H1 (cell line): ENCODE results near the gene MED13. TPM values are rescaled to one million over a fixed set of nuclear protein-coding genes. Genes with fewer than 3 reads are reported as not detected.

Experiments
- CTCF ChIA-PET: fragments of 300-600 bp; sonication (Branson Sonifier 250); formaldehyde crosslinking; loops from one replicate; lab custom pipeline; 2021; ENCODE audit not compliant: partially characterized antibody; lab: Charles Lee
- POLR2A ChIA-PET: fragments of 300-600 bp; sonication (Branson Sonifier 250); formaldehyde crosslinking; loops from one replicate; lab custom pipeline; 2021; ENCODE audit warnings: inconsistent platforms; ENCODE audit not compliant: partially characterized antibody; lab: Charles Lee
- DNase-seq, 2 experiments: peaks; one replicate each; pipeline versions ENCODE4 v3.0.0 to v3.0.0-alpha.2; 2010 to 2022; ENCODE audit warnings: low spot score in 2 of 2, low read depth in 1 of 2, mixed read lengths in 1 of 2
- FAIRE-seq: peaks from 2 replicates; lab custom pipeline; 2011; peaks lifted over from hg19 to GRCh38; lab: Jason Lieb, UNC
- H2AFZ ChIP-seq: 2 replicates; pipeline ENCODE4 v1.8.1; 2012; ENCODE audit warnings: low read length, inconsistent platforms
- H2AK5ac ChIP-seq: 2 replicates; pipeline ENCODE4 v1.6.1; 2013; ENCODE audit warnings: low read depth, low read length
- H2BK120ac ChIP-seq: replicated peaks from 2 replicates; pipeline ENCODE3; 2013; ENCODE audit warnings: low read depth, low read length, inconsistent platforms
- H2BK12ac ChIP-seq: 2 replicates; pipeline ENCODE4 v1.6.1; 2013; ENCODE audit warnings: low read depth, low read length
- H2BK15ac ChIP-seq: 2 replicates; pipeline ENCODE4 v1.6.1; 2013; ENCODE audit warnings: low read length
- H2BK20ac ChIP-seq: 2 replicates; pipeline ENCODE4 v1.6.1; 2013; ENCODE audit warnings: low read length
- H2BK5ac ChIP-seq: 2 replicates; pipeline ENCODE4 v1.6.1; 2013; ENCODE audit warnings: low read depth, low read length
- H3K14ac ChIP-seq: 2 replicates; pipeline ENCODE4 v1.6.1; 2013; ENCODE audit warnings: inconsistent platforms; ENCODE audit not compliant: insufficient read length
- H3K18ac ChIP-seq: 2 replicates; pipeline ENCODE4 v1.6.1; 2013; ENCODE audit warnings: low read length; ENCODE audit errors: extremely low read depth
- H3K23ac ChIP-seq: 2 replicates; pipeline ENCODE4 v1.6.1; 2013; ENCODE audit warnings: inconsistent platforms; ENCODE audit not compliant: insufficient read length
- H3K23me2 ChIP-seq: 2 replicates; pipeline ENCODE4 v1.6.1; 2013; ENCODE audit warnings: low read depth, low read length
- H3K27ac ChIP-seq: 2 replicates; pipeline ENCODE4 v1.6.1; 2011; ENCODE audit warnings: low read depth, low read length, inconsistent platforms
- H3K27me3 ChIP-seq, 4 experiments: replicated peaks in 1 of 4; 1 replicate in 1 of 4; 2 replicates in 3 of 4; pipeline versions ENCODE4 v1.6.1 to v1.8.1; 2011 to 2013; ENCODE audit warnings: low read length in 3 of 4, mild to moderate bottlenecking in 3 of 4, inconsistent platforms in 2 of 4, mixed read lengths in 2 of 4, moderate library complexity in 1 of 4; ENCODE audit not compliant: control insufficient read depth in 3 of 4, insufficient read depth in 3 of 4; ENCODE audit errors: extremely low read depth in 1 of 4
- H3K36me3 ChIP-seq, 4 experiments: 2 replicates each; pipeline versions ENCODE4 v1.6.1 to v1.8.1; 2011 to 2013; ENCODE audit warnings: mild to moderate bottlenecking in 4 of 4, low read length in 3 of 4, moderate library complexity in 2 of 4, control low read depth in 1 of 4, inconsistent platforms in 1 of 4; ENCODE audit not compliant: insufficient read depth in 4 of 4, control insufficient read depth in 2 of 4
- H3K4ac ChIP-seq: replicated peaks from 2 replicates; pipeline ENCODE3; 2013; ENCODE audit warnings: low read length, low read depth, mixed read lengths, inconsistent platforms; ENCODE audit not compliant: insufficient read length
- H3K4me1 ChIP-seq, 4 experiments: replicated peaks in 1 of 4; 1 replicate in 1 of 4; 2 replicates in 3 of 4; pipeline versions ENCODE4 v1.6.1 to v1.8.1; 2011 to 2013; ENCODE audit warnings: low read length in 3 of 4, inconsistent platforms in 2 of 4, mixed read lengths in 1 of 4; ENCODE audit not compliant: insufficient read depth in 4 of 4, control insufficient read depth in 3 of 4
- H3K4me2 ChIP-seq, 2 experiments: 2 replicates each; pipeline versions ENCODE4 v1.6.1 to v1.8.1; 2011 to 2013; ENCODE audit warnings: low read depth in 2 of 2, low read length in 2 of 2, control low read depth in 1 of 2, inconsistent platforms in 1 of 2, mild to moderate bottlenecking in 1 of 2; ENCODE audit not compliant: insufficient read depth in 1 of 2
- H3K4me3 ChIP-seq, 4 experiments: fragments of 200-600, 300-600 bp in 1 of 4; sonication (generic), shearing (Covaris generic), sonication (Bioruptor Twin) in 1 of 4; 2 replicates each; pipeline versions ENCODE4 v1.5.1 to v1.8.1; 2011 to 2016; ENCODE audit warnings: low read length in 4 of 4, low read depth in 3 of 4, control low read depth in 2 of 4, inconsistent platforms in 2 of 4, mild to moderate bottlenecking in 2 of 4, mixed read lengths in 1 of 4, moderate library complexity in 1 of 4; ENCODE audit not compliant: insufficient read depth in 2 of 4; ENCODE audit errors: extremely low read depth in 1 of 4
- H3K56ac ChIP-seq: replicated peaks from 2 replicates; pipeline ENCODE3; 2013; ENCODE audit warnings: low read depth, mild to moderate bottlenecking, mixed read lengths, low read length, inconsistent platforms; ENCODE audit not compliant: insufficient read length
- H3K79me1 ChIP-seq: 2 replicates; pipeline ENCODE4 v1.6.1; 2013; ENCODE audit warnings: low read depth, low read length, control low read depth
- H3K79me2 ChIP-seq, 2 experiments: 2 replicates each; pipeline versions ENCODE4 v1.6.1 to v1.8.1; 2012 to 2013; ENCODE audit warnings: low read length in 2 of 2, mild to moderate bottlenecking in 2 of 2, inconsistent platforms in 1 of 2; ENCODE audit not compliant: insufficient read depth in 2 of 2, control insufficient read depth in 1 of 2
- H3K9ac ChIP-seq, 4 experiments: replicated peaks in 1 of 4; 1 replicate in 1 of 4; 2 replicates in 3 of 4; pipeline versions ENCODE4 v1.6.1 to v1.8.1; 2011 to 2013; ENCODE audit warnings: low read depth in 3 of 4, low read length in 3 of 4, control low read depth in 2 of 4, mild to moderate bottlenecking in 2 of 4, moderate library complexity in 2 of 4, inconsistent platforms in 1 of 4; ENCODE audit errors: extremely low read depth in 1 of 4
- H3K9me3 ChIP-seq, 2 experiments: 2 replicates each; pipeline versions ENCODE4 v1.6.1 to v1.8.1; 2012 to 2013; ENCODE audit warnings: mild to moderate bottlenecking in 2 of 2, moderate library complexity in 2 of 2, control low read depth in 1 of 2, inconsistent platforms in 1 of 2, low read depth in 1 of 2, low read length in 1 of 2, mixed read lengths in 1 of 2; ENCODE audit not compliant: insufficient read depth in 2 of 2
- H4K20me1 ChIP-seq, 2 experiments: replicated peaks in 1 of 2; 2 replicates each; pipeline versions ENCODE3 to v1.8.1; 2011 to 2013; ENCODE audit warnings: inconsistent platforms in 2 of 2, low read length in 2 of 2, mild to moderate bottlenecking in 1 of 2; ENCODE audit not compliant: insufficient read depth in 2 of 2, control insufficient read depth in 1 of 2
- H4K5ac ChIP-seq: 2 replicates; pipeline ENCODE4 v1.6.1; 2013; ENCODE audit warnings: low read length, low read depth, mixed read lengths, inconsistent platforms; ENCODE audit not compliant: insufficient read length
- H4K8ac ChIP-seq: 2 replicates; pipeline ENCODE4 v1.8.0; 2013; ENCODE audit warnings: mild to moderate bottlenecking, moderate library complexity, low read length, inconsistent platforms; ENCODE audit not compliant: insufficient read depth; ENCODE audit errors: extremely low read depth
- H4K91ac ChIP-seq: replicated peaks from 2 replicates; pipeline ENCODE3; 2013; ENCODE audit warnings: low read length, mixed read lengths, inconsistent platforms; ENCODE audit not compliant: insufficient read length
- CTCF ChIP-seq, 3 experiments: IDR thresholded peaks; 1 replicate in 2 of 3; 2 replicates in 1 of 3; pipeline versions ENCODE4 v1.5.1 to v1.6.1; 2011; ENCODE audit warnings: low read length in 3 of 3, mild to moderate bottlenecking in 3 of 3, inconsistent platforms in 2 of 3, low read depth in 1 of 3, moderate library complexity in 1 of 3; ENCODE audit not compliant: insufficient read depth in 1 of 3; ENCODE audit errors: control extremely low read depth in 1 of 3
- NRF1 ChIP-seq: IDR thresholded peaks from 2 replicates; pipeline ENCODE4 v1.6.1; 2011; ENCODE audit warnings: mild to moderate bottlenecking, low read depth, low read length, improper control_type of control experiment
- WGBS, 2 experiments: shearing (Covaris generic) in 1 of 2; methylation state at CpG; one replicate each; pipeline versions ENCODE4 v1.1.6 to v1.1.7; 2013 to 2015; ENCODE audit warnings: low lambda C conversion rate in 2 of 2, mixed read lengths in 2 of 2, inconsistent platforms in 1 of 2, low coverage in 1 of 2, missing lambda C conversion rate in 1 of 2; ENCODE audit not compliant: insufficient replicate concordance in 2 of 2, insufficient coverage in 1 of 2, insufficient read length in 1 of 2; ENCODE audit errors: extremely low coverage in 1 of 2, missing lambda C conversion rate in 1 of 2; 5-methylcytosine and 5-hydroxymethylcytosine counted together
- polyA plus RNA-seq, 7 experiments: library from polyadenylated mRNA; depleted of rRNA in 3 of 7; stranded (reverse) in 5 of 7; unstranded in 2 of 7; fragments of >200 nt in 5 of 7; fragments of 200-250 nt in 2 of 7; gene quantifications; 1 replicate in 5 of 7; 2 replicates in 1 of 7; 4 replicates in 1 of 7; pipeline versions ENCODE4 v1.2.1 to v1.2.3, GENCODE V29; 2011 to 2013; ENCODE audit warnings: missing spikeins in 2 of 7, mixed read lengths in 2 of 7
- total RNA-seq: library from RNA; stranded (reverse); fragmentation: NEBNext Ultra II Directional; extraction: Animal tissue kit (Norgen Biotek cat#: 25700); gene quantifications from 2 replicates; pipeline ENCODE4 v1.2.1, GENCODE V29; 2021

Gene MED13
- total and polyA plus RNA-seq, 2 of the 8 experiments (the other 6 are each of a cell fraction or from before 2014, with no cell fraction given), result 11.3 to 44.8 TPM

DNA sequence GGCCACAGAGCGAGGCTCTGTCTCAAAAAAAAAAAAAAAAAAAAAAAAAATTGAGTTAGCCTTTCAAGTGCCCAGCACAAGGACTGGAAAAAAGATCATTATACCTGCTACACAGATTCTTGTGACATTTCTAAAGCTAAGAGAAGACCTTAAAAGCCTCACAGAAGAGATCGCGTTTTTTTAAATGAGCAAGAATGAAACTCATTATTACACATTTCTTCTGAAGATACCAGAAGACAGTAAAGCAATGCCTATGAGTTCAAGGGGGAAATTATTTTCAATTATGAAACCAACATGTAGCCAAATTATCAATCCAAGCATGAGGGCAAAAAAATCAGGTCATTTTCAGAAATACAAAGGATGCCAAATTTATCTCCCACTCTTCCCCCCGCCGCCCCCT lies 56.8 kb downstream of the MED13 start:
- Histone ChIP-seq H4K91ac (no peak overlapping the region), H3K27me3 (no peaks in the 10 kb centered on the region), H3K23ac (no peak overlapping the region), H2AK5ac (no peak overlapping the region), H4K20me1 (no peaks in the 10 kb centered on the region), H2BK15ac (no peak overlapping the region), H3K9ac (no peak overlapping the region), H2BK20ac (no peak overlapping the region), H3K4me3 (no peak overlapping the region), H3K36me3 (peaks cover 8 to 40% (median 19%) of the 10 kb centered on the region in 4 experiments), H4K5ac (no peak overlapping the region), H3K56ac (no peak overlapping the region), H3K9me3 (no peaks in the 10 kb centered on the region), H2BK5ac (no peak overlapping the region), H3K14ac (no peak overlapping the region), H3K4me1 (no peaks in the 10 kb centered on the region), H2BK120ac (no peak overlapping the region), H3K4me2 (no peak overlapping the region), H3K23me2 (no peaks in the 10 kb centered on the region), H3K27ac (no peak overlapping the region), H3K79me2 (peaks cover 3 to 48% of the 10 kb centered on the region in 2 experiments; a peak in 3 of 4 replicates), H3K79me1 (no peaks in the 10 kb centered on the region; the same call in 1 of the 2 replicates), H2AFZ (no peak overlapping the region), H2BK12ac (no peak overlapping the region), H3K4ac (no peak overlapping the region)
- ChIA-PET POLR2A (no interaction called here), CTCF (interaction anchor here (0.6 to 1.0 kb wide), 3 partner anchors 48 to 105 kb away, joined by 3 to 4 read pairs (median 3); no protein-coding TSS in a partner anchor)
- 92% methylated on average over 5 of the region's 5 CpGs; no CpG with 5 or more reads in 1 of the 2 experiments for WGBS, 2 experiments
- DNase-seq (no peak), FAIRE-seq (no peak)
- TF ChIP-seq CTCF (IDR thresholded peaks at IDR 0.05; ENCODE audit: control extremely low read depth in 1 of 3, insufficient read depth in 1 of 3, low read depth in 1 of 3, low read length in 3 of 3) (no peak), NRF1 (no peak)
- TF ChIP-seq, all 59 proteins: peak for 0
- H3K18ac ChIP-seq, result no peak overlapping the region
- H4K8ac ChIP-seq, result no peak overlapping the region
